PC-3 (cell line): ENCODE data around the gene NTN4.
A peak's percentile ranks its signal among the peaks of the same experiment; 100 is the strongest.

ENCODE experiments used
- EZH2 ChIP-seq: fragments of 300-600 bp; sonication (generic); IDR thresholded peaks from one replicate; pipeline ENCODE4 v1.6.1; 2017; ENCODE audit warnings: antibody characterized with exemption, mild to moderate bottlenecking, low read length; ENCODE audit not compliant: unreplicated experiment
- TF ChIP-seq, protein P1 (sequence below): fragments of 300-600 bp; sonication (generic); conservative IDR thresholded peaks from 2 replicates; pipeline ENCODE4 v1.5.1; 2017; ENCODE audit warnings: antibody characterized with exemption, low read depth, mild to moderate bottlenecking, low read length

DNA sequence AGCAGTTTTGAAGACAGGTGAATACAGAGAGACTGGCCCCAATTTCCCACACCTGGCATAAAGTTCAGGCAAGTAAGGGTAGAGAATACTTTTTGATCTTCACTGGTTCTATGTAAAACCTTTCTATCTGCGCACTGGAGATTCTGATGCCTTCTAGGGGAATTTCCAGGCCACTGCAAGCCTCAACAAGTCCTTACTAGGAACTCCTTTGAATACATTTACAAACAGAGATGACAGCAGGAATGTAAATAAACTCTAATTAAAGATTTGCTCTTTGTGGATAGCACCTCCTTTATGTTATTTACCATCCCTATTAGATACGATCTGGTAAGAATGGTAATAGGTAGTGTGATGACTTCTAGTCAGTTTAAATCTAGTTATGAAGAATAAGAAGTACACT is 69.2 kb downstream of the NTN4 start:
- TF ChIP-seq, protein P1, sequence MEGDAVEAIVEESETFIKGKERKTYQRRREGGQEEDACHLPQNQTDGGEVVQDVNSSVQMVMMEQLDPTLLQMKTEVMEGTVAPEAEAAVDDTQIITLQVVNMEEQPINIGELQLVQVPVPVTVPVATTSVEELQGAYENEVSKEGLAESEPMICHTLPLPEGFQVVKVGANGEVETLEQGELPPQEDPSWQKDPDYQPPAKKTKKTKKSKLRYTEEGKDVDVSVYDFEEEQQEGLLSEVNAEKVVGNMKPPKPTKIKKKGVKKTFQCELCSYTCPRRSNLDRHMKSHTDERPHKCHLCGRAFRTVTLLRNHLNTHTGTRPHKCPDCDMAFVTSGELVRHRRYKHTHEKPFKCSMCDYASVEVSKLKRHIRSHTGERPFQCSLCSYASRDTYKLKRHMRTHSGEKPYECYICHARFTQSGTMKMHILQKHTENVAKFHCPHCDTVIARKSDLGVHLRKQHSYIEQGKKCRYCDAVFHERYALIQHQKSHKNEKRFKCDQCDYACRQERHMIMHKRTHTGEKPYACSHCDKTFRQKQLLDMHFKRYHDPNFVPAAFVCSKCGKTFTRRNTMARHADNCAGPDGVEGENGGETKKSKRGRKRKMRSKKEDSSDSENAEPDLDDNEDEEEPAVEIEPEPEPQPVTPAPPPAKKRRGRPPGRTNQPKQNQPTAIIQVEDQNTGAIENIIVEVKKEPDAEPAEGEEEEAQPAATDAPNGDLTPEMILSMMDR, result peak; percentile 44
- TF ChIP-seq EZH2, result no peak
